Measurements from ENCODE around the gene NBAS. TPM values are rescaled to one million over a fixed set of nuclear protein-coding genes. Genes with fewer than 3 reads are reported as not detected.
"Not testable (repeated sequence)": the region's sequence is repeated elsewhere in the genome, so short reads cannot be mapped to it uniquely, and the experiment has no call there.

NBAS gene
- total RNA-seq, 1 experiment from 2014 or later, result 35.5 TPM

DNA sequence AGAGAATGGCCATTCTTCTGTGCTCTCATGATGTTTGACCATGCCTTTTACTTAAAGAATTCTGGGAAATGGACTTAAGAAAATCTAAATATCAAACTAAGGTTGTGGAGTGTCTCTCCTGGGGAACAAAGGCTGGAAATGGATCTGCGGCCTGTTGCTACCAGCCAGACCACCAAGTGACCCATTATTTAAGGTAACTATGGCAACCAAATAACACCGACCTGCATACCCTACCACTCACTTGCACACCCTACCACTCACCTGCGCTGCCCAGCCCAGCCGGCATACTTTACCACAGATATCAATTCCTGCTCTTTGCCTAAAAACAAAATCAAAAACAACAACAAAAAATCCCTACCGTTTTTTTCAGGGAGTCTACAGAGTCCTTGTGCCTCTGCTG, 203.2 kb downstream of the NBAS start:
- no peak overlapping the region for H3K4me3 ChIP-seq (ENCODE audit: insufficient read depth, low read depth, low read length)
- no peak for DNase-seq
- no peaks in the 10 kb centered on the region for H3K27me3 ChIP-seq (ENCODE audit: control insufficient read depth, insufficient read depth, low read length)
- H3K36me3 ChIP-seq (replicated peaks; ENCODE audit: control insufficient read depth, insufficient read depth, low read length), result no peaks in the 10 kb centered on the region

DNA sequence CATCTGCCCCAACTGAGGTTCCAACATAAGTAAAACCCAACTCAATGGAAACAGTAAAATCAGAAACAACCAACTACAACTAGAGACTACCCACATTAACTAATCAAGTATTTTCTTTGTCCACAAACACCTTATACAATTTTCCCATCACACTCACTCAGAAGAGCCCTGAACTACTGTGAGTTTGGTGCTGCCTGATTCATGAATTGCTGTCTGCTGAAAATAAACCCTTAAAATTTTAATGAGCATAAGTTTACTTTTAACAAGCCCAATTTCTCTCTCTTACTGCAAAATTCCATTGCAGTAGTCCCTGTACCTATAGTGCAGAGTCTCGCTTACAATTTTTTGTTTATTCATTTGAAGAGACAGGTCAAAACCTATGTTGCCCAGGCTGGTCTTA, 203.9 kb downstream of the NBAS start:
- H3K36me3 ChIP-seq (replicated peaks; ENCODE audit: control insufficient read depth, insufficient read depth, low read length), result no peaks in the 10 kb centered on the region
- no peak overlapping the region for H3K4me3 ChIP-seq (ENCODE audit: insufficient read depth, low read depth, low read length)
- no peak for DNase-seq
- no peaks in the 10 kb centered on the region for H3K27me3 ChIP-seq (ENCODE audit: control insufficient read depth, insufficient read depth, low read length)

DNA sequence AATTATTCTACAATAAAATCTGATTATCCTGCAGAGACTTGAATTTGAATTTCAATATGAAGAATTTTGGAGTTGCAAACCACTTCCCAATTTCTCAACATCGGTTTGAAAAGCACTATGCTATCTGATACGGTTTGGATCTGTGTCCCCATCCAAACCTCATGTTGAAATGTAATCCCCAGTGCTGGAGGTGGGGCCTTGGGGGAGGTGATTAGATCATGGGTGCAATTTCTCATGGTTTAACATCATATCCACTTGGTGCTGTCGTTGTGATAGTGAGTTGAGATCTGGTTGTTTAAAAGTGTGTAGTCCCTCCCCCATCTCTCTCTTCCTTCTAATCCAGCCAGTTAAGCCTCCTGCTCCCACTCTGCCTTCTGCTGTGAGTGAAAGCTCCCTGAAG, 205.7 kb downstream of the NBAS start:
- no peak for DNase-seq
- no peaks in the 10 kb centered on the region for H3K36me3 ChIP-seq (replicated peaks; ENCODE audit: control insufficient read depth, insufficient read depth, low read length)
- no peak overlapping the region for H3K4me3 ChIP-seq (ENCODE audit: insufficient read depth, low read depth, low read length)
- H3K27me3 ChIP-seq (ENCODE audit: control insufficient read depth, insufficient read depth, low read length), result no peaks in the 10 kb centered on the region

DNA sequence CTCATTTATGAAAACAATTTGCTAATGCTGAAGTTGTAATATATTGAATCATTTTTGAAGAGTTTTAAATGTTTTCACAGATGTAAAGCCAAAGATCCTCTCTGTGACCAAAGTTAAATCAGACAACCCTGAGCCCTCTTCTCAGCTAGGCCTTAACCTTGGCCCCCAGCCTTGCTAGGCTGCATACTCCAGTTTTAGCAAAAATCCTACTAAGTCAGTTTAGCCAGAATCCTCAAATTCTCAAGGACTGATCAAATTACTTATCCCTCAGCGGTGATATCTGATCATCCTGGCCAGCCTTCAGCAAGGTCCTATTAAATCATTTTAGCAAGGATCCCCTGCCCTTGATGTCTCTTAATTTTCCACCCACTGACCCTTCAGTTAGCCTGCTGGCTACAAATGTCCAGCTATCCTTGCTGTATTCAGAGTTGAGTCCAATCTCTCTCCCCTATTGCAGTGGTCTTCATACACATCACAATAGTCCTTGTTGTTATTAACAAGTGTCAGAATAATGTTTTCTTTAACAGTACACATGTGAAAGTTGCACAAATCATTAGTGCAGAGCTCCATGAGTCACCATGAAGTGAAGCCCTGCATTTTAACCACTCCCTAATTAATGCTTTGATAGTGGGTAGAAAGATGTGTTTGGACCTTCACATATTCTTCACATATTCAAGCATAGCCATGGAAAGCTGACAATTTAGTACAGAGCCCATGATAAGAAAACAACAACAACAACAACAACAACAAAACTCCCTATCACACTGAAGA, 206.4 kb downstream of the NBAS start:
- H3K4me3 ChIP-seq (ENCODE audit: insufficient read depth, low read depth, low read length), result no peak overlapping the region
- no peaks in the 10 kb centered on the region for H3K36me3 ChIP-seq (replicated peaks; ENCODE audit: control insufficient read depth, insufficient read depth, low read length)
- H3K27me3 ChIP-seq (ENCODE audit: control insufficient read depth, insufficient read depth, low read length), result no peaks in the 10 kb centered on the region
- no peak for DNase-seq

DNA sequence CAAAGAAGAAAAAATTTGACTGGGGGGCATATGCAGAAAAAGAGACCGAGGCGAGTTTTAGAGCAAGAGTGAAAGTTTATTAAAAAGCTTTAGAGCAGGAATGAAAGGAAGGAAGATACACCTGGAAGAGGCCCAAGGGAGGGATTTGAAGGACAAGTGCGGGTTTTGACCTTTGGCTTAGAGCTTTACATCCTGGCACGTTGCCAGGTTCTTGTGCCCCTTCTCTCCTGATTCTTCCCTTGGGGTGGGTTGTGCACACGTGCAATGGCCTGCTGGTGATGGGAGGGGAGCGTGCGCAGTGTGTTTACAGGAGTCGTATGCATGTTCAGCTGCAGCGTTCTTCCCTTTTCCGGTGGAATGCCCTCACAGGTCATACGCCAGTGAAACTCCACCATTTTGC, 208.8 kb downstream of the NBAS start:
- no peaks in the 10 kb centered on the region for H3K36me3 ChIP-seq (replicated peaks; ENCODE audit: control insufficient read depth, insufficient read depth, low read length)
- no peak overlapping the region for H3K4me3 ChIP-seq (ENCODE audit: insufficient read depth, low read depth, low read length)
- no peaks in the 10 kb centered on the region for H3K27me3 ChIP-seq (ENCODE audit: control insufficient read depth, insufficient read depth, low read length)
- DNase-seq, result no peak

DNA sequence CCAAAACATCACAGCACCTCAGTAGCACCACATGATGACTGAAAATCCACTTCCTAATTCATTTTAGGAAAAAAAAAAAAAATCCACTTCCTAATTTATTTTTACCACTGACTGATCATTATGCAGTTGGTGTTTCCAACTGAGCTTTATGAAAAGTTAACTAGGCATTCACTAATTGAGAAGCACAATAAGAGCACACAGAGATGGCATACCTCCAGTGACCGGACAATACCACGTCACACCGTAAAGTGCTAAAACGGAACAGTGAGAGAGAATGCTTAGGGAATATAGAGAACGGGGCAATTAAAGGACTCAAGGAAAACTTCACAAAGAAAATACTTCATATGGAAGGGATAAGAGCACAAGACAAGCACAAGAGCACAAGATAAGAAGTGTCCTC, 212.5 kb downstream of the NBAS start:
- no peak for DNase-seq

DNA sequence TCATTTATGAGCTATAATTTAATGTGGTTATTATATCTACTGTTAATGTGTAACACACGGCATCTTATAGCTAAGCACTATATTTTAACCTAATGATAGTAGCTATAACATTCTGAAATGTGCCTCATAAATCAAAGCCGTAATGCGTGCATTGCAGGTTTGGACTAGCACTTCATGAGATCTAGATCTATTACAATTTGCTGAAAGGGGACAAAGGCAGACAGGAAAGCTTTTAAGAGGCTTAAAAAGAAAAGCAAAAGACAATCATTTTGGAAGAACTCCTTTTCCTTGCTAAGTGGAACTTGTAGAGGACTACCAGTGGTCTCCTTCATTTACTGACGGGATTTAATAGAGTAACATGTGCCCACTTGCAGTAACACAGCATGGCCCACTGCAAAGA, 213.1 kb downstream of the NBAS start:
- Histone ChIP-seq H3K4me3 (ENCODE audit: insufficient read depth, low read depth, low read length) (no peak overlapping the region), H3K36me3 (replicated peaks; ENCODE audit: control insufficient read depth, insufficient read depth, low read length) (no peaks in the 10 kb centered on the region), H3K27me3 (ENCODE audit: control insufficient read depth, insufficient read depth, low read length) (no peaks in the 10 kb centered on the region)
- DNase-seq, result no peak

More for the DNA sequence above, 212.5 kb downstream of the NBAS start:
- H3K4me3 ChIP-seq (ENCODE audit: insufficient read depth, low read depth, low read length), result no peak overlapping the region
- H3K36me3 ChIP-seq (replicated peaks; ENCODE audit: control insufficient read depth, insufficient read depth, low read length), result no peaks in the 10 kb centered on the region
- no peaks in the 10 kb centered on the region for H3K27me3 ChIP-seq (ENCODE audit: control insufficient read depth, insufficient read depth, low read length)

DNA sequence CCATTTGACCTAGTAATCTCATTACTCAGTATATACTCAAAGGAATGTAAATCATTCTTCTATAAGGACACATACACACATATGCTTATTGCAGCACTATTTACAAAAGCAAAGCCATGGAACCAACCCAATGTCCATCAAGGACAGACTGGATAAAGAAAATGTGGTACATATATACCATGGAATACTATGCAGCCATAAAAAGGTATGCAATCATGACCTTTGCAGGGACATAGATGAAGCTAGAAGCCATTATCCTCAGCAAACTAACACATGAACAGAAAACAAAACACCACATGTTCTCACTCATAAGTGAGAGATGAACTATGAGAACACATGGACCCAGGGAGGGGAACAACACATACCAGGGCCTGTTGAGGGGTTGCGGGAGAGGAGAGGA, 214.5 kb downstream of the NBAS start:
- DNase-seq, result no peak
- no peaks in the 10 kb centered on the region for H3K36me3 ChIP-seq (replicated peaks; ENCODE audit: control insufficient read depth, insufficient read depth, low read length)
- H3K4me3 ChIP-seq (ENCODE audit: insufficient read depth, low read depth, low read length), result no peak overlapping the region
- no peaks in the 10 kb centered on the region for H3K27me3 ChIP-seq (ENCODE audit: control insufficient read depth, insufficient read depth, low read length)

DNA sequence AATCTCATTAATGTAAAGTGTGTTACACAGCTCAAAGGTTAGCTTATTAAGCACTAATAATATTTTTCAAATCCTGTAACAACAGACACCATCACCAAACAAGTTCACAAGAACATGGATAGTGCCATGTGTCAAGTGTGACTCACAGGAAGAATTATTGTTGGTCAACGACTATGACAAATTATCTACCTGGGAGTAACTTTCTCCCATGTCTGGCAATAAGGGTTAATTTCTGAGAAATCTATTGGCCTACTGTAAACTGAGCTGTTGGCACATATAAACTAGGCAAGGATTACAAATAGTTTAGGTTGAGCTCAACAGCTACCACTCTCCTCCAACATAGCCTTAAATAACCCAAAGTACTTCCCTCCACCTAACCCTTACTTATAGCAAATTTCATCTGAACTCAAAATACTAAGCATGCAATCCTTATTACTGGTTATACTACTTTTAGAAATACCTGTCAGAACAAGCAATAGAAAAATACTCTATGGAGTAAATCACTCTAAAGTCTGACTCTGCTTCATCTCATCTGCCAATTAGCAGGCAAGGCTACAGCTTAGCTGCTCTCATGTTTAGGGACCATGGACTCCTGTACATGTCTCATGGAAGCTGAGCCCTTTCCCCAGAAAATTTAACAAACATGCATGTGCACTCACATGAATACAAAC, 223.0 kb downstream of the NBAS start:
- H3K27me3 ChIP-seq (ENCODE audit: control insufficient read depth, insufficient read depth, low read length), result no peaks in the 10 kb centered on the region

DNA sequence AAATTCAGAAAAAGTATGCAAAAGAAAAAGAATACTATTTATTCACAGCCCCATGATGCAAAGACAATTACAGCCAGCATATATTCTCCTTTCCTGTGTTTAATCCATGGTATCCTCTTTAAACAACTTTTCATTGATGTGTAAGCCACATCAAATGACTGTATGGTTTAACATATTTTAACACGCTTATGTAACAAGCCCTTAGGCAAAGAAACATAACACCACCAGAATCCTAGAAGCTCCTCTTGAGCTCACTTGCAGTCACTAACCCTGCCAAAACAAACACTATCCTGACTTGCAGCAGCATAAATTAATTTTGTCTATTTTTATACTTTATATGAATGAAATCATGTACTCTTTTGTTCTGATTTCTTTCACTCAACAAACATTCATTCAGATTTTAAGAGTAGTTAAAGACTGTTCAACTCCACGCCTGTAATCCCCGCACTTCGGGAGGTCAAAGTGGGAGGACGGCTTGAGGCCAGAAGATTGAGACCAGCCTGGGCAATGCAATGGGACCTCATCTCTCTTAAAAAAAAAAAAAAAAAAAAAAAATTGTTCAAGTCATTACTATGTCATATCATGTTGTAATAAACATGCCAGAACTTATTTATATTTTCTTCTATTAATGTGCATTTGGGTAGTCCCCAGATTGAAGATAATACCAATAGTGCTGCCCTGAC, 226.3 kb downstream of the NBAS start:
- DNase-seq, result no peak

More for the DNA sequence above, 223.0 kb downstream of the NBAS start:
- no peak for DNase-seq
- H3K4me3 ChIP-seq (ENCODE audit: insufficient read depth, low read depth, low read length), result no peak overlapping the region
- no peaks in the 10 kb centered on the region for H3K36me3 ChIP-seq (replicated peaks; ENCODE audit: control insufficient read depth, insufficient read depth, low read length)

DNA sequence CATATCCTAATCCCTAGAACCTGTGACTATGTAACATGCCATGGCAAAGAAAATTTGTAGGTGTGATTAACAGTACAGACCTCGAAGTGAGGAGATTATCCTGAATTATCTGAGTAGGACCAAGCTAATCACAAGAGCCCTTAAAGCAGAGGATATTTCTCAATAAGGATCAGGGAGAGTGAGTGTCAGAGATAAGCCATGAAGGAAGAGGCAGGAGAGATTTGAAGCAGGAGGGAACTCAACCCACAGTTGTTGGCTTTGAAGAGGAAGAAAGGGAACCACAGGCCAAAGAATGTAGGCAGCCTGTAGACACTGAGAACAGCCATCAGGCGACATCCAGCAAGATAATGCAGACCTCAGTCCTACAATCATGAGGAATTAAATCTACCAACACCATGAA, 229.3 kb downstream of the NBAS start:
- DNase-seq, result no peak
- H3K27me3 ChIP-seq (ENCODE audit: control insufficient read depth, insufficient read depth, low read length), result no peaks in the 10 kb centered on the region
- no peak overlapping the region for H3K4me3 ChIP-seq (ENCODE audit: insufficient read depth, low read depth, low read length)
- no peaks in the 10 kb centered on the region for H3K36me3 ChIP-seq (replicated peaks; ENCODE audit: control insufficient read depth, insufficient read depth, low read length)

More for the DNA sequence above, 226.3 kb downstream of the NBAS start:
- Histone ChIP-seq H3K27me3 (ENCODE audit: control insufficient read depth, insufficient read depth, low read length) (no peaks in the 10 kb centered on the region), H3K4me3 (ENCODE audit: insufficient read depth, low read depth, low read length) (no peak overlapping the region), H3K36me3 (replicated peaks; ENCODE audit: control insufficient read depth, insufficient read depth, low read length) (no peaks in the 10 kb centered on the region)

DNA sequence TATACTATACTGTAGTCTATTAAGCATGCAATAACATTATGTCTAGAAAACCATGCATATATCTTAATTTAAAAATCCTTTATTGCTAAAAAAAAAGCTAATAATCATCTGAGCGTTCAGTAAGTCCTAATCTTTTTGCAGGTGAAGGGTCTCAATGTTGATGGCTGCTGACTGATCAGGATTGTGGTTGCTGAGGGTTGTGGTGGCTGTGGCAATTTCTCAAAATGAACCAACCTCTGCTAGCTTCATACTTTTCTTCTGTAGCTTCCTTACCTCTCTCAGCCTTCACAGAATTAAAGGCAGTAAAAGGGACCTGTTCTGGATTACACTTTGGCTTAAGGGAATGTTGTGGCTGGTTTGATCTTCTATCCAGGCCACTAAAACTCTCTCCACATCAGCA, 235.8 kb downstream of the NBAS start:
- H3K36me3 ChIP-seq (replicated peaks; ENCODE audit: control insufficient read depth, insufficient read depth, low read length), result no peaks in the 10 kb centered on the region
- H3K27me3 ChIP-seq (ENCODE audit: control insufficient read depth, insufficient read depth, low read length), result no peaks in the 10 kb centered on the region
- no peak for DNase-seq
- H3K4me3 ChIP-seq (ENCODE audit: insufficient read depth, low read depth, low read length), result no peak overlapping the region

DNA sequence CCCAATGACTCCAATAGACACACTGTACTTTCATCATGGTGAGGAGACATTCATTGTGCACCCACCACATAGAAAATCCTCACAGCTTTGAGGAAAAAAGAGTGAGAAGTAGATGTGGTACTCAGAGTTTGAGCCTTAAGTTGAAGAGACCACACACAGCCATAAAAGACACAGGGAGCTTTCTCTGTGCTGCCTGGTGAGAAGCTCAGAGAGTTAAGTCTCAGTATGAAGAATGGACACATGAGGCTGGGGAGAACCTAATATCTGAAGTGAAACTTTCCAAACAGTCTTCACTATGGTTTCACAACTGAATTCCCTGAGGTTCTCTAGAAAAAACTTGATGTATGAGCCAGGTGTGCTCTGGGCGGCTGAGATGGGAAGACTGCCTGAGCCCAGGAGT, 237.9 kb downstream of the NBAS start:
- Histone ChIP-seq H3K36me3 (replicated peaks; ENCODE audit: control insufficient read depth, insufficient read depth, low read length) (no peaks in the 10 kb centered on the region), H3K27me3 (ENCODE audit: control insufficient read depth, insufficient read depth, low read length) (no peaks in the 10 kb centered on the region), H3K4me3 (ENCODE audit: insufficient read depth, low read depth, low read length) (no peak overlapping the region)
- DNase-seq, result no peak

DNA sequence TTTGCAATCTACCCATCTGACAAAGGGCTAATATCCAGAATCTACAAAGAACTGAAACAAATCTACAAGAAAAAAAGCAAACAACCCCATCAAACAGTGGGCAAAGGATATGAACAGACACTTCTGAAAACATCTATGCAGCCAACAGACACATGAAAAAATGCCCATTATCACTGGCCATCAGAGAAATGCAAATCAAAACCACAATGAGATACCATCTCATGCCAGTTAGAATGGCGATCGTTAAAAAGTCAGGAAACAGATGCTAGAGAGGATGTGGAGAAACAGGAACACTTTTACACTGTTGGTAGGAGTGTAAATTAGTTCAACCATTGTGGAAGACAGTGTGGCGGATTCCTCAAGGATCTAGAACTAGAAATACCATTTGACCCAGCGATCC, 239.7 kb downstream of the NBAS start:
- DNase-seq; H3K36me3 ChIP-seq (replicated peaks; ENCODE audit: control insufficient read depth, insufficient read depth, low read length); H3K27me3 ChIP-seq (ENCODE audit: control insufficient read depth, insufficient read depth, low read length); H3K4me3 ChIP-seq (ENCODE audit: insufficient read depth, low read depth, low read length): not testable (repeated sequence)

DNA sequence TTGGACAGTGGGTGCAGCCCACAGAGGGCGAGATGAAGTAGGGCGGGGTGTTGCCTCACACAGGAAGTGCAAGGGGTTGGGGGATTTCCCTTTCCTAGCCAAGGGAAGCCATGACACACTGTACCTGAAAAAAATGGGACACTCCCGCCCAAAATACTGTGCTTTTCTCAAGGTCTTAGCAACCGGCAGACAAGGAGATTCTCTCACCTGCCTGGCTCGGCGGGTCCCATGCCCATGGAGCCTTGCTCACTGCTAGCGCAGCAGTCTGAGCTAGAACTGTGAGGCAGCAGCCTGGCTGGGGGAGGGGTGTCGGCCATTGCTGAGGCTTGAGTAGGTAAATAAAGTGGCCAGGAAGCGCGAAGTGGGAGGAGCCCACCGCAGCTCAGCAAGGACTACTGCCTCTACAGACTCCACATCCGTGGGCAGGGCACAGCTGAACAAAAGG, 244.7 kb downstream of the NBAS start:
- Histone ChIP-seq H3K36me3 (replicated peaks; ENCODE audit: control insufficient read depth, insufficient read depth, low read length) (no peaks in the 10 kb centered on the region), H3K4me3 (ENCODE audit: insufficient read depth, low read depth, low read length) (no peak overlapping the region), H3K27me3 (ENCODE audit: control insufficient read depth, insufficient read depth, low read length) (no peaks in the 10 kb centered on the region)
- no peak for DNase-seq

Measured in H7 (cell line).